Lung microvascular endothelial cell (primary cell): ENCODE measurements around the gene RARRES2. TPM values are rescaled to one million over a fixed set of nuclear protein-coding genes. Genes with fewer than 3 reads are reported as not detected.
"Not testable (repeated sequence)": the region's sequence is repeated elsewhere in the genome, so short reads cannot be mapped to it uniquely, and the experiment has no call there.

ENCODE experiments used
- DNase-seq, 2 donors: peaks; one replicate each; pipeline versions ENCODE4 v3.0.0 to v3.0.0-alpha.2; 2010; ENCODE audit warnings: low read depth in 2 of 2
- total RNA-seq: library from RNA; depleted of rRNA; stranded (reverse); fragments of >200 nt; gene quantifications from 2 replicates; pipeline ENCODE4 v1.2.1, GENCODE V29; 2014

The RARRES2 gene
- total RNA-seq, 1 donor from 2014 or later, result 2.8 TPM

GRCh38 chr7:150288816-150289215 is 52.6 kb downstream of the RARRES2 start:
- DNase-seq, result not testable (repeated sequence)

Other genes starting within 250 kb of the RARRES2 start
- 2.2 and 5.8 TPM in 2 replicates for gene LRRC61, start 18.3 kb downstream of the RARRES2 start, total RNA-seq
- gene ACTR3C, start 18.1 kb downstream of the RARRES2 start, total RNA-seq, result 2.6 and 8.3 TPM in 2 replicates
- gene REPIN1, start 27.2 kb upstream of the RARRES2 start, total RNA-seq, result 41.9 and 44.0 TPM in 2 replicates
- gene ZNF775, start 37.7 kb upstream of the RARRES2 start, total RNA-seq, result 4.6 and 5.4 TPM in 2 replicates
- gene GIMAP8, start 109.0 kb upstream of the RARRES2 start, total RNA-seq, result 88.7 and 137 TPM in 2 replicates
- 44.2 and 104 TPM in 2 replicates for gene GIMAP7, start 173.2 kb upstream of the RARRES2 start, total RNA-seq
- 166 and 197 TPM in 2 replicates for gene GIMAP4, start 225.8 kb upstream of the RARRES2 start, total RNA-seq